SK-N-SH (cell line): ENCODE measurements around the gene GLIS1.

Source experiments
- EP300 ChIP-seq, 2 experiments: IDR thresholded peaks; 2 replicates each; pipeline versions ENCODE4 v1.4.0 to v1.6.1; 2012; ENCODE audit warnings: borderline replicate concordance in 1 of 2, low read depth in 1 of 2, low read length in 1 of 2
- MAX ChIP-seq: IDR thresholded peaks from 2 replicates; pipeline ENCODE4 v1.4.0; 2012; ENCODE audit warnings: low read depth
- MXI1 ChIP-seq: IDR thresholded peaks from 2 replicates; pipeline ENCODE4 v1.6.1; 2012; ENCODE audit warnings: mild to moderate bottlenecking, low read depth, low read length, improper control_type of control experiment
- POLR2AphosphoS5 ChIP-seq: IDR thresholded peaks from 2 replicates; pipeline ENCODE4 v1.6.1; 2012; ENCODE audit warnings: low read depth, low read length
- RXRA ChIP-seq: IDR thresholded peaks from 2 replicates; pipeline ENCODE4 v1.4.0; 2012; ENCODE audit warnings: low read depth, mild to moderate bottlenecking, borderline replicate concordance
- TAF1 ChIP-seq: IDR thresholded peaks from 2 replicates; pipeline ENCODE4 v1.6.1; 2012; ENCODE audit warnings: low read depth, mild to moderate bottlenecking, low read length, moderate library complexity, borderline replicate concordance
- TF ChIP-seq, protein P1 (sequence below): fragments of 200-600 bp; sonication (generic); IDR thresholded peaks from 2 replicates; pipeline ENCODE4 v1.6.1; 2017; ENCODE audit warnings: antibody characterized with exemption, mild to moderate bottlenecking, moderate library complexity

DNA sequence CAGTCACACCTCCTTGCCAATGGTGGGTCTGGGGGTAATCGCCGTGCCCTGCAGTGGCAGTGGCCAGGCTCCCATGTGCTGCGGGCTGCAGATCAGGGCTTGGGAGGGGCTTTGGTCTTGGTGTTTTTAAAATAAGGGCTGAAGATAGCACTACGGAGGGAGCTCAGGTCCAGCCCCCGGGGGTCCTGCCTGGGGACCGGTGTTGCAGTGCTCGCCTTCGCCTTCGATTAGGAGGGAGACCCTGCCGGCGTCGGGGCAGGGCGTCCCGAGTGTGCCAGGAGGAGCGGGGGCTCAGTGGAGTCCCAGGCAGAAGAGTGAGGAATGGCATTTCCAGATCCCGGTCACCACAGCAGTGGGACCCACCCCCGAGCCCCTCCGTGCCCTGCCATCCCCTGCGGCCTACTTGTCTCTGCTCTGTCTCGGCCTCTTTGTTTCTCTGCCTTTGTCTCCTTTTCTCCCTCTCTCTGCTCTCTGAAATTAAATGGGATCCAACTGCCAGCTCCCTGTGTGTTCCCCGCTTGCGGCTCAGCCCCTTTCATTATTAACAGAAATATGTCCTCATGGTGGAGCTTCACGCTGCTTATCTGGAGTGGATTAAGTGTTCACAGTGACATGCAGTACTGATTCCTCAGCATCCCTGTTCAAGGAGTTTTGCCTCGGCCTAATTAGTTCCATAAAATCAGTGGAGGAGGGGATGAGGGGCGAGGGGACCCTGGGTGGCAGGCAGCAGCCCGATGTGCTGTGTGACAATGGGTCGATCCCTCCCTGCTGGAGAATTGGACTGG is 235.3 kb downstream of the GLIS1 start:
- TF ChIP-seq, protein P1, sequence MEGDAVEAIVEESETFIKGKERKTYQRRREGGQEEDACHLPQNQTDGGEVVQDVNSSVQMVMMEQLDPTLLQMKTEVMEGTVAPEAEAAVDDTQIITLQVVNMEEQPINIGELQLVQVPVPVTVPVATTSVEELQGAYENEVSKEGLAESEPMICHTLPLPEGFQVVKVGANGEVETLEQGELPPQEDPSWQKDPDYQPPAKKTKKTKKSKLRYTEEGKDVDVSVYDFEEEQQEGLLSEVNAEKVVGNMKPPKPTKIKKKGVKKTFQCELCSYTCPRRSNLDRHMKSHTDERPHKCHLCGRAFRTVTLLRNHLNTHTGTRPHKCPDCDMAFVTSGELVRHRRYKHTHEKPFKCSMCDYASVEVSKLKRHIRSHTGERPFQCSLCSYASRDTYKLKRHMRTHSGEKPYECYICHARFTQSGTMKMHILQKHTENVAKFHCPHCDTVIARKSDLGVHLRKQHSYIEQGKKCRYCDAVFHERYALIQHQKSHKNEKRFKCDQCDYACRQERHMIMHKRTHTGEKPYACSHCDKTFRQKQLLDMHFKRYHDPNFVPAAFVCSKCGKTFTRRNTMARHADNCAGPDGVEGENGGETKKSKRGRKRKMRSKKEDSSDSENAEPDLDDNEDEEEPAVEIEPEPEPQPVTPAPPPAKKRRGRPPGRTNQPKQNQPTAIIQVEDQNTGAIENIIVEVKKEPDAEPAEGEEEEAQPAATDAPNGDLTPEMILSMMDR: no peak
- no peak for TF ChIP-seq POLR2AphosphoS5
- no peak for TF ChIP-seq MAX
- TF ChIP-seq RXRA: no peak
- no peak for TF ChIP-seq TAF1
- TF ChIP-seq EP300 (IDR thresholded peaks at IDR 0.05; ENCODE audit: borderline replicate concordance in 1 of 2, low read depth in 1 of 2, low read length in 1 of 2): no peak
- no peak for TF ChIP-seq MXI1
